Neural cell (in vitro differentiated cells): ENCODE measurements around the gene BRD3. TPM values are rescaled to one million over a fixed set of nuclear protein-coding genes. Genes with fewer than 3 reads are reported as not detected.

Experiments used
- H2AFZ ChIP-seq: fragments of 200-600, 300-800 bp; sonication (generic), shearing (Covaris generic); 2 replicates; pipeline ENCODE4 v1.6.0; 2014; ENCODE audit warnings: low read depth, mild to moderate bottlenecking, antibody characterized with exemption, low read length, moderate library complexity
- H3F3A ChIP-seq: fragments of 200-600 bp; shearing (Covaris generic); 2 replicates; pipeline ENCODE4 v1.6.1; 2016; ENCODE audit warnings: mild to moderate bottlenecking, moderate library complexity, mixed read lengths, antibody characterized with exemption, low read length; ENCODE audit not compliant: insufficient read depth, poor library complexity, severe bottlenecking
- H3K27ac ChIP-seq: fragments of 200-600, 300-800 bp; sonication (generic), shearing (Covaris generic); 2 replicates; pipeline ENCODE4 v1.5.1; 2014; ENCODE audit warnings: mild to moderate bottlenecking, low read length, moderate library complexity
- H3K27me3 ChIP-seq: fragments of 300-800, 200-600 bp; sonication (generic), shearing (Covaris generic); 2 replicates; pipeline ENCODE4 v1.6.0; 2014; ENCODE audit warnings: mild to moderate bottlenecking, low read depth, low read length, moderate library complexity; ENCODE audit not compliant: insufficient read depth
- H3K36me3 ChIP-seq: fragments of 300-800, 200-600 bp; sonication (generic), shearing (Covaris generic); 2 replicates; pipeline ENCODE4 v1.5.1; 2014; ENCODE audit warnings: mild to moderate bottlenecking, antibody characterized with exemption, low read length, moderate library complexity; ENCODE audit not compliant: insufficient read depth
- H3K4me2 ChIP-seq: fragments of 300-800, 200-600 bp; sonication (generic), shearing (Covaris generic); 2 replicates; pipeline ENCODE4 v1.6.0; 2014; ENCODE audit warnings: mild to moderate bottlenecking, low read length
- H3K4me3 ChIP-seq: fragments of 300-800, 200-600 bp; sonication (generic), shearing (Covaris generic); 2 replicates; pipeline ENCODE4 v1.5.1; 2014; ENCODE audit warnings: mild to moderate bottlenecking, low read length, moderate library complexity
- H3K79me2 ChIP-seq: fragments of 200-600 bp; shearing (Covaris generic); replicated peaks from 2 replicates; pipeline ENCODE4 v1.6.0; 2014; ENCODE audit warnings: mild to moderate bottlenecking, low read length, moderate library complexity; ENCODE audit not compliant: insufficient read depth
- H3K9ac ChIP-seq: fragments of 300-800, 200-600 bp; sonication (generic), shearing (Covaris generic); 2 replicates; pipeline ENCODE4 v1.6.1; 2016; ENCODE audit warnings: mild to moderate bottlenecking, low read length, mixed read lengths
- H3K9me2 ChIP-seq: fragments of 200-600 bp; shearing (Covaris generic); 2 replicates; pipeline ENCODE4 v1.6.1; 2016; ENCODE audit warnings: mild to moderate bottlenecking, low read length, mixed read lengths; ENCODE audit not compliant: insufficient read depth
- H3K9me3 ChIP-seq: fragments of 200-600, 300-800 bp; sonication (generic), shearing (Covaris generic); 2 replicates; pipeline ENCODE4 v1.6.1; 2016; ENCODE audit warnings: mild to moderate bottlenecking, mixed run types, low read length, moderate library complexity, mixed read lengths
- H4K20me1 ChIP-seq: fragments of 200-600 bp; shearing (Covaris generic); 2 replicates; pipeline ENCODE4 v1.6.1; 2016; ENCODE audit warnings: mild to moderate bottlenecking, mixed run types; ENCODE audit not compliant: insufficient read depth
- EP300 ChIP-seq: fragments of 450-650 bp; conservative IDR thresholded peaks from 2 replicates; pipeline ENCODE4 v1.6.1; 2014; ENCODE audit warnings: antibody characterized with exemption, mild to moderate bottlenecking, moderate library complexity; ENCODE audit not compliant: poor library complexity, severe bottlenecking
- EZH2 ChIP-seq: fragments of 200-600, 300-800 bp; shearing (Covaris generic), sonication (generic); IDR thresholded peaks from 2 replicates; pipeline ENCODE4 v1.6.1; 2014; ENCODE audit warnings: antibody characterized with exemption, low read length, borderline replicate concordance, mild to moderate bottlenecking; ENCODE audit not compliant: insufficient read depth, poor library complexity, severe bottlenecking
- MXI1 ChIP-seq: fragments of 450-650 bp; conservative IDR thresholded peaks from 2 replicates; pipeline ENCODE4 v1.6.1; 2014; ENCODE audit warnings: antibody characterized with exemption, mild to moderate bottlenecking; ENCODE audit not compliant: poor library complexity, severe bottlenecking
- POLR2AphosphoS5 ChIP-seq: IDR thresholded peaks from 2 replicates; pipeline ENCODE4 v1.6.1; 2012
- RAD21 ChIP-seq: fragments of 450-650 bp; conservative IDR thresholded peaks from 2 replicates; pipeline ENCODE4 v1.6.1; 2014; ENCODE audit warnings: antibody characterized with exemption, mild to moderate bottlenecking, moderate library complexity
- SMC3 ChIP-seq: fragments of 450-650 bp; conservative IDR thresholded peaks from 2 replicates; pipeline ENCODE4 v1.6.1; 2014; ENCODE audit warnings: antibody characterized with exemption, mild to moderate bottlenecking, moderate library complexity; ENCODE audit not compliant: poor library complexity
- TAF1 ChIP-seq: IDR thresholded peaks from 2 replicates; pipeline ENCODE4 v1.6.1; 2012; ENCODE audit warnings: low read depth
- polyA plus RNA-seq: library from polyadenylated mRNA; depleted of rRNA; stranded (reverse); fragments of >200 nt; gene quantifications from 2 replicates; pipeline ENCODE4 v1.2.3, GENCODE V29; 2014
- TF ChIP-seq, protein P1 (sequence below): IDR thresholded peaks from 2 replicates; pipeline ENCODE4 v1.6.1; 2012; ENCODE audit warnings: borderline replicate concordance
- TF ChIP-seq, protein P2 (sequence below): fragments of 450-650 bp; IDR thresholded peaks from 2 replicates; pipeline ENCODE4 v1.5.1; 2014; ENCODE audit warnings: antibody characterized with exemption, mild to moderate bottlenecking, moderate library complexity; ENCODE audit not compliant: poor library complexity, severe bottlenecking

The BRD3 gene
- polyA plus RNA-seq, 1 donor from 2014 or later = 17.6 TPM

DNA sequence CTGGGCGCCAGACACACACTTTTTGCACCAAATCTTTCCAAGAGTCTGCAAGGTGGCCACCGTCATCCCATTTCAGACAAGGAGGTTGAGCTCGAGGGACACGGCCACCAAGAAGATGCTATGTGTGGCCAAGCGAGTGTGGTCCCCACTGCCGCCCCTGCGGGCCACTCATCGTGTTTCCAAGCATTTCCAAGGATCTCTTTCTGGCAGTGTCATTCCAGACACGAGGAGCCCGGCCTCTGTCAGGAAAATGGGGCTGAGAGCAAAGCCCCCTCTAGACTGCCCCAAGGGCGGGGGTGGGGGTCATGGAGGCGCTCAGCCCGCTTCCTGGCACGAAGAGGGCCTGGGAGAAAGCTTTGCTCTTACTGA lies 86.3 kb downstream of the BRD3 start:
- no peaks in the 10 kb centered on the region for H3K27me3 ChIP-seq
- H3K9ac ChIP-seq = no peak overlapping the region
- no peaks in the 10 kb centered on the region for H3K9me3 ChIP-seq
- H3K79me2 ChIP-seq = peaks cover 41% of the 10 kb centered on the region
- H3K4me3 ChIP-seq = no peak overlapping the region
- no peaks in the 10 kb centered on the region for H3K36me3 ChIP-seq
- no peaks in the 10 kb centered on the region for H4K20me1 ChIP-seq
- no peak overlapping the region for H2AFZ ChIP-seq
- H3F3A ChIP-seq = no peaks in the 10 kb centered on the region
- no peak overlapping the region for H3K4me2 ChIP-seq
- no peaks in the 10 kb centered on the region for H3K9me2 ChIP-seq
- H3K27ac ChIP-seq = no peak overlapping the region
- TF ChIP-seq EZH2 = no peak
- TF ChIP-seq, protein P1, sequence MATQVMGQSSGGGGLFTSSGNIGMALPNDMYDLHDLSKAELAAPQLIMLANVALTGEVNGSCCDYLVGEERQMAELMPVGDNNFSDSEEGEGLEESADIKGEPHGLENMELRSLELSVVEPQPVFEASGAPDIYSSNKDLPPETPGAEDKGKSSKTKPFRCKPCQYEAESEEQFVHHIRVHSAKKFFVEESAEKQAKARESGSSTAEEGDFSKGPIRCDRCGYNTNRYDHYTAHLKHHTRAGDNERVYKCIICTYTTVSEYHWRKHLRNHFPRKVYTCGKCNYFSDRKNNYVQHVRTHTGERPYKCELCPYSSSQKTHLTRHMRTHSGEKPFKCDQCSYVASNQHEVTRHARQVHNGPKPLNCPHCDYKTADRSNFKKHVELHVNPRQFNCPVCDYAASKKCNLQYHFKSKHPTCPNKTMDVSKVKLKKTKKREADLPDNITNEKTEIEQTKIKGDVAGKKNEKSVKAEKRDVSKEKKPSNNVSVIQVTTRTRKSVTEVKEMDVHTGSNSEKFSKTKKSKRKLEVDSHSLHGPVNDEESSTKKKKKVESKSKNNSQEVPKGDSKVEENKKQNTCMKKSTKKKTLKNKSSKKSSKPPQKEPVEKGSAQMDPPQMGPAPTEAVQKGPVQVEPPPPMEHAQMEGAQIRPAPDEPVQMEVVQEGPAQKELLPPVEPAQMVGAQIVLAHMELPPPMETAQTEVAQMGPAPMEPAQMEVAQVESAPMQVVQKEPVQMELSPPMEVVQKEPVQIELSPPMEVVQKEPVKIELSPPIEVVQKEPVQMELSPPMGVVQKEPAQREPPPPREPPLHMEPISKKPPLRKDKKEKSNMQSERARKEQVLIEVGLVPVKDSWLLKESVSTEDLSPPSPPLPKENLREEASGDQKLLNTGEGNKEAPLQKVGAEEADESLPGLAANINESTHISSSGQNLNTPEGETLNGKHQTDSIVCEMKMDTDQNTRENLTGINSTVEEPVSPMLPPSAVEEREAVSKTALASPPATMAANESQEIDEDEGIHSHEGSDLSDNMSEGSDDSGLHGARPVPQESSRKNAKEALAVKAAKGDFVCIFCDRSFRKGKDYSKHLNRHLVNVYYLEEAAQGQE = no peak
- TF ChIP-seq RAD21 = no peak
- TF ChIP-seq EP300 = no peak
- no peak for TF ChIP-seq POLR2AphosphoS5
- TF ChIP-seq TAF1 = no peak
- no peak for TF ChIP-seq MXI1
- TF ChIP-seq, protein P2, sequence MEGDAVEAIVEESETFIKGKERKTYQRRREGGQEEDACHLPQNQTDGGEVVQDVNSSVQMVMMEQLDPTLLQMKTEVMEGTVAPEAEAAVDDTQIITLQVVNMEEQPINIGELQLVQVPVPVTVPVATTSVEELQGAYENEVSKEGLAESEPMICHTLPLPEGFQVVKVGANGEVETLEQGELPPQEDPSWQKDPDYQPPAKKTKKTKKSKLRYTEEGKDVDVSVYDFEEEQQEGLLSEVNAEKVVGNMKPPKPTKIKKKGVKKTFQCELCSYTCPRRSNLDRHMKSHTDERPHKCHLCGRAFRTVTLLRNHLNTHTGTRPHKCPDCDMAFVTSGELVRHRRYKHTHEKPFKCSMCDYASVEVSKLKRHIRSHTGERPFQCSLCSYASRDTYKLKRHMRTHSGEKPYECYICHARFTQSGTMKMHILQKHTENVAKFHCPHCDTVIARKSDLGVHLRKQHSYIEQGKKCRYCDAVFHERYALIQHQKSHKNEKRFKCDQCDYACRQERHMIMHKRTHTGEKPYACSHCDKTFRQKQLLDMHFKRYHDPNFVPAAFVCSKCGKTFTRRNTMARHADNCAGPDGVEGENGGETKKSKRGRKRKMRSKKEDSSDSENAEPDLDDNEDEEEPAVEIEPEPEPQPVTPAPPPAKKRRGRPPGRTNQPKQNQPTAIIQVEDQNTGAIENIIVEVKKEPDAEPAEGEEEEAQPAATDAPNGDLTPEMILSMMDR = no peak
- no peak for TF ChIP-seq SMC3

DNA sequence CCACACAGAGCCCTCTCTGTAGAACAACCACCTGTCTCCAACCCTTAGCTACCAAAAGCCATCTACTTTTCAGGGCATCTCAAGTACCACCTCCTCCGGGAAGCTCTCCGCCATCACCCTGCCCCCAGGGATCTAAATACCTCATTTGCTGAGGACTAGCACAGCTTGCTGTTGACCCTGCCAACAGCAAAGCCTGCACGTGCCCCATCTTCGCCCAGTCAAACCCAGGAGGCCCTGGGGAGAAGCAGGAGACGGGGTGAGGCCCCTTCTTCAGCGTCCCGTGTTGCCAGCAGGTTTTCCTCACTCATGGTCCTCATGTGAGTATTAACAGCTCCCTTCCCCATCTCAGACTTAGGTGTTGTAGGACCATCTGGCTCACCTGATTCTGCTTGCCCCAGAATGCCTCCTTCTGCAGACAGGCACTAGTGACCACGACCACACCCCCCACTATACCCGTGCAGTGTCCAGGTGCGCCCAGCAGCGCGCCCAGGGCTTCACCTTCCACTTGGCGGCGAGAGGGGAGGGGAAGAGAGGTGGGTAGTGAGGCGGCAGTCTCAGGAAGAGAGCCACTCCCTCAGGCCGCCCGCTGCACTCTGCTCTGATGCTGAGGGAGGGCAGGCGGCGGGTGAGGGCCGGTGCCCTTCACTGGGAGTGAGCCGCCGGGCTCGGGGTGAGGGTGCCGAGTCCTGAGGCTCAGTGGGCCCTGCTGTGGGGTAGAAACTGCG lies 86.8 kb downstream of the BRD3 start:
- no peaks in the 10 kb centered on the region for H3K9me3 ChIP-seq
- H3K4me2 ChIP-seq = no peak overlapping the region
- TF ChIP-seq EP300 (no peak), EZH2 (no peak), TAF1 (no peak), MXI1 (no peak), SMC3 (no peak), RAD21 (no peak), POLR2AphosphoS5 (no peak)
- TF ChIP-seq, protein P2 = no peak
- TF ChIP-seq, protein P1 = no peak
- H3K79me2 ChIP-seq = peaks cover 46% of the 10 kb centered on the region
- no peak overlapping the region for H3K9ac ChIP-seq
- H3K36me3 ChIP-seq = no peaks in the 10 kb centered on the region
- H3K27me3 ChIP-seq = no peaks in the 10 kb centered on the region
- no peak overlapping the region for H2AFZ ChIP-seq
- H3K4me3 ChIP-seq = no peak overlapping the region
- no peak overlapping the region for H3K27ac ChIP-seq
- no peaks in the 10 kb centered on the region for H4K20me1 ChIP-seq
- no peaks in the 10 kb centered on the region for H3K9me2 ChIP-seq
- H3F3A ChIP-seq = no peaks in the 10 kb centered on the region
